Adrenal gland (tissue), 12 donors: ENCODE data around the gene GRK3. TPM values are rescaled to one million over a fixed set of nuclear protein-coding genes. Genes with fewer than 3 reads are reported as not detected.
"Not testable (repeated sequence)": the region's sequence is repeated elsewhere in the genome, so short reads cannot be mapped to it uniquely, and the experiment has no call there.

Source experiments
- DNase-seq, 7 donors: peaks; one replicate each; pipeline ENCODE4 v3.0.0-alpha.2; 2019 to 2020
- H3K27ac ChIP-seq, 5 donors: fragments of 200-600 bp; sonication (generic) in 4 of 5; 1 replicate in 3 of 5; 2 replicates in 2 of 5; pipeline versions ENCODE4 v1.5.1 to v1.8.0; 2016 to 2020; ENCODE audit warnings: mild to moderate bottlenecking in 1 of 5
- H3K27me3 ChIP-seq: fragments of 200-600 bp; 2 replicates; pipeline ENCODE4 v1.8.0; 2021
- H3K36me3 ChIP-seq, 2 donors: fragments of 200-600 bp; replicated peaks in 1 of 2; 1 replicate in 1 of 2; 2 replicates in 1 of 2; pipeline versions ENCODE4 v1.5.1 to v1.8.0; 2018 to 2022
- H3K4me1 ChIP-seq, 2 donors: fragments of 200-600 bp; replicated peaks in 1 of 2; 1 replicate in 1 of 2; 2 replicates in 1 of 2; pipeline versions ENCODE4 v1.5.1 to v1.8.0; 2018 to 2021
- H3K4me3 ChIP-seq, 4 donors: fragments of 200-600 bp; sonication (generic) in 3 of 4; one replicate each; pipeline ENCODE4 v1.5.1; 2016 to 2018
- H3K9me3 ChIP-seq, 3 donors: fragments of 200-600 bp; sonication (generic) in 1 of 3; replicated peaks in 1 of 3; 1 replicate in 2 of 3; 2 replicates in 1 of 3; pipeline versions ENCODE4 v1.5.1 to v1.8.0; 2016 to 2021
- CTCF ChIP-seq, 6 experiments: fragments of 450-650 bp in 4 of 6; fragments of 200-600 bp in 2 of 6; sonication (generic) in 1 of 6; IDR thresholded peaks; 1 replicate in 5 of 6; 2 replicates in 1 of 6; pipeline versions ENCODE4 v1.5.1 to v1.8.0; 2016 to 2021; ENCODE audit warnings: antibody characterized with exemption in 6 of 6, mild to moderate bottlenecking in 2 of 6, moderate library complexity in 1 of 6
- POLR2A ChIP-seq, 2 donors: fragments of 450-650 bp; IDR thresholded peaks; one replicate each; pipeline ENCODE4 v1.6.1; 2017; ENCODE audit warnings: antibody characterized with exemption in 2 of 2, mild to moderate bottlenecking in 2 of 2, moderate library complexity in 1 of 2
- WGBS, 4 donors: extraction: QIAGEN DNeasy Blood & Tissue Kit in 2 of 4; methylation state at CpG; one replicate each; pipeline versions ENCODE4 v1.1.5 to v1.1.7; 2013 to 2017; 5-methylcytosine and 5-hydroxymethylcytosine counted together
- intact Hi-C, 2 donors: fragments of 100-400 bp; cut with DNase I; formaldehyde crosslinking; loops; one replicate each; pipeline versions ENCODE4 v1.14.1 to v1.15.0; 2022 to 2023
- polyA plus RNA-seq, 3 donors: library from polyadenylated mRNA; stranded (reverse); fragments of 200-250 nt in 2 of 3; fragments of 350-450 nt in 1 of 3; fragmentation: Illumina TruSeq in 1 of 3; extraction: RNeasy Lipid Tissue Mini Kit (QIAGEN cat#74804) in 1 of 3; gene quantifications; one replicate each; pipeline ENCODE4 v1.2.3, GENCODE V29; 2013 to 2014
- total RNA-seq, 9 donors: library from RNA; depleted of rRNA in 4 of 9; stranded (reverse); fragments of >200 nt in 4 of 9; fragments of 120-200 nt in 1 of 9; fragmentation: NEBNext Ultra II Directional in 1 of 9; extraction: Animal tissue kit (Norgen Biotek cat#: 25700) in 1 of 9; gene quantifications; one replicate each; pipeline versions ENCODE4 v1.1.0 to v1.2.4, GENCODE V29; 2013 to 2023
- donor health status: healthy with polysubstance abuse.
- donor health status: Bipolar disorder and iron deficiency.
- donor health status: DM: yes; HTN: yes; CAD: no.
- donor health status: DM: no; HTN: no; CAD: no.
- donor health status: DM: no; HTN: no; CAD: no.
- donor health status: DM: yes; HTN: yes; CAD: no.

The GRK3 gene
- total and polyA plus RNA-seq, 12 donors: 3.2 to 20.9 (median 10.1) TPM

DNA sequence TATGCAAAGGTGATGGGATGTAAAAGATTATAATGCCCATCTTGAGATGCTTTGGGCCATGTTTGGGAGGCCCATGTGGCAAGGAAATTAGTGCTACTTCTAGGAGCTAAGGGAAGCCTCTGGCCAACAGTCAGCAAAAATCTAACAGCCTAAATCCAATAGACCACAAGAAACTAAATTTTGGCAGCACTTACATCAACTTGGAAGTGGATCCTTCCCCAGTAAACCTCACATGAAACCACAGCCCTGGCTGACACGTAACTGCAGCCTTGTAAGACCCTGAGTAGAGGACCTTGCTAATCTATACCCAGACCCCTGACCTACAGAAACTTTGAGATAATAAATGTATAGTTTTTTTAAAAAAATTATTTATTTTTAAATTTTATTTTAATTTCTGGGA is 13.1 kb upstream of the GRK3 start:
- no peak overlapping the region for H3K4me3 ChIP-seq
- no peak for TF ChIP-seq POLR2A (IDR thresholded peaks at IDR 0.05)
- TF ChIP-seq CTCF (IDR thresholded peaks at IDR 0.05): no peak
- H3K27me3 ChIP-seq: no peaks in the 10 kb centered on the region
- H3K36me3 ChIP-seq: no peaks in the 10 kb centered on the region
- no peaks in the 10 kb centered on the region for H3K9me3 ChIP-seq
- intact Hi-C loops: no loop called here
- no peak for DNase-seq
- no peak overlapping the region for H3K27ac ChIP-seq
- H3K4me1 ChIP-seq: no peaks in the 10 kb centered on the region
- 76 to 97% (median 85%) methylated on average over 1 of the region's 1 CpG for WGBS, 4 donors

GRCh38 chr22:25552405-25552804 is 12.1 kb upstream of the GRK3 start:
- H3K4me3 ChIP-seq, H3K36me3 ChIP-seq, intact Hi-C loops, H3K27ac ChIP-seq, H3K4me1 ChIP-seq, H3K9me3 ChIP-seq, H3K27me3 ChIP-seq, DNase-seq: not testable (repeated sequence)
- WGBS, 4 donors: 68 to 91% (median 83%) methylated on average over 1 of the region's 1 CpG

- intact Hi-C loops: no loop called here
- no peak for DNase-seq
- Histone ChIP-seq H3K4me1 (no peaks in the 10 kb centered on the region), H3K4me3 (no peak overlapping the region), H3K27me3 (no peaks in the 10 kb centered on the region), H3K27ac (no peak overlapping the region), H3K36me3 (no peaks in the 10 kb centered on the region), H3K9me3 (no peaks in the 10 kb centered on the region)
- WGBS, 4 donors: 73 to 100% (median 88%) methylated on average over 1 to 2 of the region's 2 CpGs
- TF ChIP-seq CTCF (IDR thresholded peaks at IDR 0.05) (no peak), POLR2A (IDR thresholded peaks at IDR 0.05) (no peak)
Observed at GRCh38 chr22:25553131-25553530, 11.3 kb upstream of the GRK3 start.

DNA sequence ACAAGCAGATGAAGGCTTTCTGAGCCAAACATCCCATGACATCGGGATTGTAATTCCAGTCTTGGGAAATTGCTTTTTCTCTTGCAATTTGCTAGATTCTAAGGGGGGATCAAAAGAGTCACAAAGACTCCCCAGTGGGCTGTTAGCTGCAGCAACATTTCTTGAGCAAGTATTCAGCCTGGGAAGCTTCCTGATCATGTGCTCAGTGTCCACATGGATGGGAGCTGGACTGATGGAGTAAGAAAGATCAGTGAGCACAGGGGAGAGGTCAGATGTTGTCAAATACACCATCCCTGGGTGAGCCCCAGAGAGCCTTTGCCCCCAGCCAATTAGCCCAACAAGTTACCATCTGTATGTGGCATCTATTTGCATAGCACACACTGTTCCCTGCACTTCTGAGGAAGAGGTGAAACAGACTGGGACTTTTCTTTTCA is 10.2 kb upstream of the GRK3 start:
- Histone ChIP-seq H3K27ac (no peak overlapping the region), H3K9me3 (no peaks in the 10 kb centered on the region), H3K27me3 (no peaks in the 10 kb centered on the region), H3K4me1 (no peaks in the 10 kb centered on the region), H3K4me3 (no peak overlapping the region), H3K36me3 (no peaks in the 10 kb centered on the region)
- intact Hi-C loops: no loop called here
- WGBS, 4 donors: 45 to 72% (median 56%) methylated on average over 1 of the region's 1 CpG
- DNase-seq: no peak
- TF ChIP-seq POLR2A (IDR thresholded peaks at IDR 0.05): no peak
- no peak for TF ChIP-seq CTCF (IDR thresholded peaks at IDR 0.05)

DNA sequence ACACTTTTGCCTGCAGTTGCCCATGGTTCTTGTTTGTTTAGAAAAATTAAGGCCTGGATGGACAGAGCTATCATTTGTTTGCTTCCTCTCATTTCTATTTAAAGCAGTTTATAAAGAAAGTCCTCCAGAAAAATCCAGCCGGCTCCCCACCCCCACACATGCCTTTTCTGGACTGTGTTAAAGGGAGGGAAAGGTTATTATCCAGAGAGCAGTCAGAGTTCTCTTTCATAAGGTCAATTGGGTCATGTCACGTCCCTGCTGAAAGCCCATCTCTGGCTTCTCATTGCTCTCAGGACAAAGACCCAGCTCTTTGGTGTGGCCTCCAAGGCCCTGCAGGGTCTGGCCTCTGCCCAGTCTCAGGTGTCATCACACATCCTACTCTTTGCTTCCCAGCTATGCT is 9.8 kb upstream of the GRK3 start:
- H3K9me3 ChIP-seq: no peaks in the 10 kb centered on the region
- no peaks in the 10 kb centered on the region for H3K4me1 ChIP-seq
- intact Hi-C loops: no loop called here
- H3K27ac ChIP-seq: no peak overlapping the region
- H3K27me3 ChIP-seq: no peaks in the 10 kb centered on the region
- WGBS, 4 donors: 43 to 68% (median 54%) methylated on average over 2 of the region's 2 CpGs
- no peaks in the 10 kb centered on the region for H3K36me3 ChIP-seq
- DNase-seq: no peak
- no peak for TF ChIP-seq POLR2A (IDR thresholded peaks at IDR 0.05)
- TF ChIP-seq CTCF (IDR thresholded peaks at IDR 0.05): no peak
- H3K4me3 ChIP-seq: no peak overlapping the region
